GM18508 (cell line): ENCODE results near the gene HOXD9.

Experiments
- ATAC-seq: cut with Tn5 transposase; IDR thresholded peaks from one replicate; pipeline ENCODE4 v1.9.1; 2021; ENCODE audit warnings: moderate number of reproducible peaks; ENCODE audit not compliant: insufficient read depth, unreplicated experiment

The HOXD9 gene

DNA sequence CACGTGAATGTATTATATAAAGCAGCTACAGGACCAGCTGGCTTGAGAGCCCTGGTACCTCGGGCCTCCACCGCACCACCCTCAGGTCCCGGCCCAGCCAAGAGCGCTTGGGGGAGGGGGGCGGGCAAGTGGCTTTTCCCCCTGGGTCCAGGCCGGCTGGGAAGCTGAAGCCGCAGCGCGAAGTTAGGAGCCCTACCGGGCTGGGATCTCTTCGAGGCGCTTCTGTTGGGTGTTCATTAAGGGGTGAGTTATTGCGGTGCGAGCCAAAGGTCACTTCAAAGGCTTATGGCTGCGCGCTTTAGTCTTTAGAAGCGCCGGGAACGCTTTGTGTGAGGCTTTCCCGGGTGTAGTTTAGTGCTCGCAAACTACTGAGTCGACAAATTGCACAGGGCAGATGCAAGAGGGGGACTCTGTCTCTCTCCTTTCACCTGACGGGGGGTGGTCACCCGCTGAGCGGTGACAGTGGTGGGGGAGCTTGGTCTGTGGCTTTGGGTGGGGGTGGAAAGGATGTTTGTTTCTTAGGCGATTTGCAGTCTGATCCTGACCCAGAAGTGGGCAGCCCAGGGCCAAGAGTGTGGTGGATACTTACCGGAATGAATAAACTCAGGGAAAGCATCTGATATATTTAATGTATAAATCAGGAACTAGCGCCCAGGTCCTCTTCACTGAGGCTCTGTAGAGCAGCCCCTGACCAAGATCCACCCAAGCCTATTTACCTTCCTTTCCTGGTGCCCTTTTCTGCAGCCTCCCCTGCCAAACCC lies 40.6 kb downstream of the HOXD9 start:
- ATAC-seq = no peak

DNA sequence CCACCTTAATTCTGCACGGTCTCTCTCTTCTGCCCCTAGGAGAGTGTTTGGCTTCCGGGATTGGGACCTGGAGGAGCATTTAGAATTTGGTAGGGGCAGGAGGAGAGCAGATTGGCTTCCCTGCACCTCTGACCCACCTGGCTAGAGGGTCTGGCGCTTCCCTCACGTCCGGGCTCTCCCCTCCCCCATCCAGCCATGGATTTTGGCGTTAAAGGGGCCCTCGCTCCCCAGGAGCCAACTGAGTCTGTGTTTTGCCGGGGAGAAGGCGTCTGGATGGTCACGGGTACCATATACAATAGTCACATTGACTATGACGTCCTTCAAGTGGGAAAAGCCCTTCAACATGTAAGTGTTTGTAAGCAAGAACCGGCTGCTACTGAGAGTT lies 41.1 kb downstream of the HOXD9 start:
- no peak for ATAC-seq

DNA sequence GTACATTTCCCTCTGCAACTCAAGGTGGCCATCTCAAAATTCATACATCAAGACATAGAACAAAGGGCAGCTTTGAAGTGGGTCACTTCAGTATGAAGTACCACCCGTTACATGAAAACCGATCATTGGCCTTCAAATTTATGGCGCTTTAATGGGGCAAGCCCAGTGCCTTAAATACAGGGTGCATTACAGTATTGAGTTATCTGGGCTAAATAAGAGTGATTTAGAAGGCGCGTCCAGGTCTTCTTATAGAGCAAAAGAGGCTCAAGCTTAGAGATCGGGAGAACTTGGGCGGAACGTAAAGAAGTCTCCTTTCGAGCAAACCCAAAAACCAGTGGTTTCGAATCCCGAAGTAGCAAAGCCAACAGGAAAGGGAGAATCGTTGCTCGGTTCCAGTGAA lies 41.7 kb downstream of the HOXD9 start:
- ATAC-seq = no peak

DNA sequence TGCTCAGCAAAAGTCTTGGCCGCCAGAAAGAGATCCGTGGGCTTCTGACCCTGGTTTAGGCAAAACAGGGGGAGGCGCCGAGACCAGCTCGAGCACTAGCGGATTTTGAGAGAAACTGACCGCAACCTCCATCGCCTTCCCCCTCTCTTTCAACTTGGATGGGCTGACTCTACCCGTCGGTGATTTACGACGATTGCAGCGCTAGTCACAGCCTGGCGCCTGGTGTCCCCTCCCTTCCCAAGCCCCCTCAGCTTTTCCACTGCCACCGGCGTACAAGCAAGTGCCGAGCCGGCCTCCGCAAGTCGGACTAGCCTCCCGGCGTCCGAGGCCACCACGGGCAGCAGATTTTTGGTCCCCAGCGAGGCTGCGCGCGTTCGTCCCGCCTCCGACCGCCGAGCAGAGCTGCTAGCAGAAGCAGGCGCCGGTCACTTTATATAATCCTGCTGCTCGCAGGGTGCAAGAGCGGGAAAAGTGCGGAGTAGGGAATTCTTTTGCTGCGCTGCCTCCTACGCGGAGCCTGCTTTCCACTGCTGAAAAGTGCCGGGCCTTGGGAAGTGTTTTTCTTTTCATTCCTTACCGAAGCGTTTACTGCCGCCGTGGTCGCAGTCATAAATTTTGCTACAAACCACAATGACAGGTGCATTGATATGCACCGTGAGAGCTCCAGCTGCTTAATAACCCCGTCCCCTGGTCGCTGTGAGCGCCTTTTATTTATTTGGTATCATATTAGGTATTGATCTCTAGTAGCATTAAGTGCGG lies 42.3 kb downstream of the HOXD9 start:
- no peak for ATAC-seq

DNA sequence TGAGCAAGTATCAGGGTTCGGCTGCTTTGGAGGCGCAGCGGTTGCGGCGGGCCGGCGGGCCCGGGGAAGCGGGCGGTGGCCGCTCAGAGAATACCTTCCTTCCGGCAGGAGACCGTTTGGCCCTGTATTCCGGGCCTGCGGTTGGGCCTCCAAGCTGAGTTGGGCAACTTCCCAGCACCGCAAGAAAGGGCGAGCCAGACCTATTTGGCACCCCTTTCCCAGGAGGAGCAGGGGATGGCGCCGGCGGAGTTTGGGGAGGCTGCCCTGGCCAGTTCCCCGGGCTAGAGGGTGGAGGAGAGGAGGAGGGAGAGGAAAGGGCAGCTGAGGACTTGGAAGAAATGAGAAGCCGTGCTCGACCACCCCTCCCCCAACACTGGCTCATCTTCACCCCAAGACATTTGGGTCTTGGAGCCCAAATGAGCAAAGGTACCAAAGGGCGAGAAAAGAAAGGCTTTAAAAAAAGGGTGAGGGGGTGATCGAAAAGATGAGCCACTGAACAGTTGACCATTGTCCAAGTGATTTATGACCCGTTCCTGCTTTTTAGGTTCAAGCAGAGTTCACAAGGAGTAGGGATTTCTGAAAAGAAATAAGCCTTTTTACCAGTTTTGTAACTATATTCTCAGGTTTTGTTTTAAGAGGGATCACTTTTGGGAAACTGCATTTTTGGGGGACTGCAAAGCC lies 43.0 kb downstream of the HOXD9 start:
- ATAC-seq = no peak

DNA sequence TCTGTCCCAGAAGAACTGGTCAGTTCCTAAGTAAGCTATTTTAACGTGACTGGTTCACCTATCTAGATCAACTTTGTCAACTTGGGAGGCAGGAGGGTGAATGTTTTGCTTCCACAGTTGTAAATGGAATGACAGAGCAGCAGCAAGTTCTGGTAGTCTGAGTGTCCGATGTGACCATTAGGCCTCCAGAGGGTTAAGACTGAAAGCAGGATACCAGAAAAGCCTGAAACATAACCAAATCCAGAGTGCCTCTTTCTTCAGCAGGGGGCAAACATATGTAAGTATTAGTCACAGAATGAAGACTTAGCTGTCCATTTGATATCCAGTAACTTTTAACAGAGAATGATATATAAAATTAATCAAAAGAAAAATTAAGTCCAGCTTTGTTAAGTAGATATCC lies 43.8 kb downstream of the HOXD9 start:
- ATAC-seq = no peak

DNA sequence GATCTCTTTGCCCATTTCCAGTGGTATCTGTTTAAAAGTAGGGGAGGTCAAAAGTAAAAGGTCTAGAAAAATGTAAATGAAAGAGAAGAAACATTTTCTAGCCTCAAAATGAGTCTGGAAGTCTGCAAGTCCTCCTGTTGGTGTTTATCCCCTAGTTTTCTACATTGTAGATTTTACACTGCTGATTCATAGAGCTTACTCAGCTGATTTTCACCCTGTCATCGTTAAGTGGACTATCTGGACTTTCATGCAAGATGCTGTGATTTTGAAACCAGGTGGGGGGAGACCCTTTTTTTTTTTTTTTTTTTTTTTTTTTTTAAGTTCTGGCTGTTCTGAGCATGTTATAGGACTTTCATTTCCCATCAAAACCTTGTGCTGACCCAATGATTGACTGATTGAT lies 44.9 kb downstream of the HOXD9 start:
- no peak for ATAC-seq

DNA sequence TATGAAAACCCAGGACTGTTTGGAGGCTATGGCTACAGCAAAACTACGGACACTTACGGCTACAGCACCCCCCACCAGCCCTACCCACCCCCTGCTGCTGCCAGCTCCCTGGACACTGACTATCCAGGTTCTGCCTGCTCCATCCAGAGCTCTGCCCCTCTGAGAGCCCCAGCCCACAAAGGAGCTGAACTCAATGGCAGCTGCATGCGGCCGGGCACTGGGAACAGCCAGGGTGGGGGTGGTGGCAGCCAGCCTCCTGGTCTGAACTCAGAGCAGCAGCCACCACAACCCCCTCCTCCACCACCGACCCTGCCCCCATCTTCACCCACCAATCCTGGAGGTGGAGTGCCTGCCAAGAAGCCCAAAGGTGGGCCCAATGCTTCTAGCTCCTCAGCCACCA lies 46.7 kb downstream of the HOXD9 start:
- no peak for ATAC-seq

DNA sequence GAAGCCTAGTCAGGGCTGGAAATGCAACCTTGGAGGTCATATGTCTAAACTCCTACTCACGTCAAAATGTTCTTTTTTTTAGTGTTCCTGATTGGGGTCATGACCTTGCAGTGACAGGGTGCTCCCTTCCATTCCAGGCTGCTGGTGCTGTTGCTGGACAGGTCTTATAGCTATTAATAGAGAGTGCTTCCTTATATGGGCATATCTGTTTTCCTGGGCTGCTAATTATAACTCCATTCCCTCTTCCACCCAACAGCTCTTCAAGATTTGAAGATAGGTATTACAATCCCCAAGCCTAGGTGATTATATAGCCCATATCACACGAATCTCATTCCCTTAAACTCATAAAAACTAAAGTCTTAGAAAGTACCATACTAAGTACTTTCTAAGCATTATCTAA lies 47.2 kb downstream of the HOXD9 start:
- ATAC-seq = no peak

DNA sequence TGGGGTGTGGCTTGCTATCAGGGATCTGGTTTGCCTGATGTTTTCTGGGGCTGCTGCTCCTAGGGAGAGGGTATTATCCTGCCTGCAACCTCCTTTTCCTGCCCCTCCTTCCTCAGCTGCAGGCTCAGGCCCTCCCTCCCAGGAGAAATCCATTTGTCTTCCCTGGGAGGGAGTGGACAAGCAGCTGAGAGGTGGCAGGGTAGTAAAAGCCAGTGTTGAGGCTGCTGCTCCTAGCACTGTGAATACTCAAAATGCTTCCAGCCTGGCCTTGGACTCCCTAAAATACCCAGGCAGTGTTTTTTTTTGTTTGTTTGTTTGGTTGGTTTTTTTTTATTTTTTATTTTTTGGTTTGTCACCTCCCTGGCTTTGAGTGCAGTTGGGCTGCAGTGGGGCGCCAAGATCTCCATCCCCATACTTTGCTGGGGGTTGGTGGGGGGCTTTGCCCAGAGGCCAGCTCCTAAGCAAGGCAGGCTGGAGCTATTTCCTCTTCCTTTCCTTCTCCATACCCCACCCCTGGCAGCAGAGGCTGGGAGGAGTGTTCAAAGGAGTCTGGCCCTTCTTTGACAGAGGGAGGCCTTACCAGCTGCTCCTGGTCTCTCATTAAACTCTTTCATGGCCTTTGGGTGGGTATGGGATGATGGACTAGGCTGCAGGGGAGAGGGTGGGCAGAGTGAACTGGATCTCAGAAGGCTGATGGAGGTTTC lies 48.2 kb downstream of the HOXD9 start:
- ATAC-seq = no peak

DNA sequence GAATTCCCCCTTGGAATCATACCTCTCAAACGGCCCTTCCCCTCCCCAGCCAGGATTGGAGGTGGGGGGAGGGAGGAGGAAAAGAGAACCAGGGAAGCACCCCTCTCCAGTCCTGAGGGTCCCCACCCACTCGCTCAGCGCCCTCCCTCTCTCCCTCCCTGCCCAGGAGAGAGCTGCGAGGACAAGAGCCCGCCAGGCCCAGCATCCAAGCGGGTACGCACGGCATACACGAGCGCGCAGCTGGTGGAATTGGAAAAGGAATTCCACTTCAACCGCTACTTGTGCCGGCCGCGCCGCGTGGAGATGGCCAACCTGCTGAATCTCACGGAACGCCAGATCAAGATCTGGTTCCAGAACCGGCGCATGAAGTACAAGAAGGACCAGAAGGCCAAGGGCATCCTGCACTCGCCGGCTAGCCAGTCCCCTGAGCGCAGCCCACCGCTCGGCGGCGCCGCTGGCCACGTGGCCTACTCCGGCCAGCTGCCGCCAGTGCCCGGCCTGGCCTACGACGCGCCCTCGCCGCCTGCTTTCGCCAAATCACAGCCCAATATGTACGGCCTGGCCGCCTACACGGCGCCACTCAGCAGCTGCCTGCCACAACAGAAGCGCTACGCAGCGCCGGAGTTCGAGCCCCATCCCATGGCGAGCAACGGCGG lies 49.0 kb downstream of the HOXD9 start:
- no peak for ATAC-seq

DNA sequence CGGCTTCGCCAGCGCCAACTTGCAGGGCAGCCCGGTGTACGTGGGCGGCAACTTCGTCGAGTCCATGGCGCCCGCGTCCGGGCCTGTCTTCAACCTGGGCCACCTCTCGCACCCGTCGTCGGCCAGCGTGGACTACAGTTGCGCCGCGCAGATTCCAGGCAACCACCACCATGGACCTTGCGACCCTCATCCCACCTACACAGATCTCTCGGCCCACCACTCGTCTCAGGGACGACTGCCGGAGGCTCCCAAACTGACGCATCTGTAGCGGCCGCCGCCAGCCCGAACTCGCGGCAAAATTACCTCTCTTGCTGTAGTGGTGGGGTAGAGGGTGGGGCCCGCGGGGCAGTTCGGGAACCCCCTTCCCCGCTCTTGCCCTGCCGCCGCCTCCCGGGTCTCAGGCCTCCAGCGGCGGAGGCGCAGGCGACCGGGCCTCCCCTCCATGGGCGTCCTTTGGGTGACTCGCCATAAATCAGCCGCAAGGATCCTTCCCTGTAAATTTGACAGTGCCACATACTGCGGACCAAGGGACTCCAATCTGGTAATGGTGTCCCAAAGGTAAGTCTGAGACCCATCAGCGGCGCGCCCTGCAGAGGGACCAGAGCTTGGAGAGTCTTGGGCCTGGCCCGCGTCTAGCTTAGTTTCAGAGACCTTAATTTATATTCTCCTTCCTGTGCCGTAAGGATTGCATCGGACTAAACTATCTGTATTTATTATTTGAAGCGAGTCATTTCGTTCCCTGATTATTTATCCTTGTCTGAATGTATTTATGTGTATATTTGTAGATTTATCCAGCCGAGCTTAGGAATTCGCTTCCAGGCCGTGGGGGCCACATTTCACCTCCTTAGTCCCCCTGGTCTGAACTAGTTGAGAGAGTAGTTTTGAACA lies 49.7 kb downstream of the HOXD9 start:
- ATAC-seq = no peak

DNA sequence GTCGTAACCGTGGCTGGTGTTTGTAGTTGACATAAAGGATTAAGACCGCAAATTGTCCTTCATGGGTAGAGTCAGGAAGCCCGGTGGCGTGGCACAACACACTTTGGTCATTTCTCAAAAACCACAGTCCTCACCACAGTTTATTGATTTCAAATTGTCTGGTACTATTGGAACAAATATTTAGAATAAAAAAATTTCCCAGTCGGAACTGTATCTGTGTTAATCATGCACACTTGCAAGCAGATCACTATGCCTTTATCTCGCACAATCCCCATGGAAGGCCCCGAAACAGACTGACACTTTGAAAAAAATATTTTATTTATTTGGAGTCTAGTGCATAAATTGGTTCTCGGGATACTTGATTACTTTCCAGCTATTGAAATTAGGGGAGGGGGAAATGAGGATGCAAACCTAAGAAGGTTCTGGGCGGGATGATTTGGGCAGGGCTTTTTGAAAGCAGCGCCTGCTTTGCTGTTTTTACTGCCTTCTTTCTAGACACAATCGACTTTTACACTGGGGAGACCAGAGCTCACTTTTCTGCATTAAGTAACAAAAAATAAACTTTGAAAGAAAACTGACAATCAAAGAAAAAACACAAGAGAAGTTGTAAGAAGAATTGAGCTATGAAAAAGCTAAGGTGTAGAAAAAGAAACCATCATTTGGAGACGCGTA lies 50.5 kb downstream of the HOXD9 start:
- no peak for ATAC-seq

DNA sequence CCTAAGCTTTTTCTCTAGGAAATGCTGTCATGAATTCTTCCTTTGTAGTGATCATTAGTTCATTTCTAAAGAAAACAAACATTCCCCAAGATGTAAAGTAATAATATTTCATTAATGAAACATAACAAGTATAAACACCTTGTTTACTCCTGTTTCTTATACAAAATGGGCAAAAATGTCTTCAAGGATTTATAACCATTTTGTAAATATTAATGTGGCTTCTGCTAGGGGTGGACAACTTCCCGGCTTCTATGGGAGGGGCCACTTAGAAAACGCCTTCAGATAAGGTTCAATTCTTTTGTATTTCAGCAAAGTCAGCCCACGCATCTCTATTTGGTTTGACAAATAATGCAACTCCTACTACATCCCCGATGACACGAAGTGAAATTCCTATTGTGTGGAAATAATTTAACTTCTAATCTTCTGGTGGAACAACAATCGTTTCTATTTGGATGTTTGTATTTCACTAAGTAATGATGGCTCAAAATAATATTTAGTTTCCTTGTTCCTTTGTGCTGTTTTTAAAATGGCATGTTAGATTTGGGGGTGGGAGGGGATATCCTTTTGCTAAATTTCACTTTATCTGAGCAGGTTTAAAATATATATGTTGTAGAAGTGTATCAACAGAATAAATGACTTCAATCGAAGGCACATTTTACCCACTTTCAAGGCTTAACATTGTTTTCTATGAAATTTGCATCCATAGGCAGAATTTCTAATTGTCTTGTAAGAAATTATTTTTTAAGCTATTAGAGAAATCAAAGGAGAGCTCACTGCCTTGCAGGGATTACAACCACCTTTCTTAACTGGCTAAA lies 51.3 kb downstream of the HOXD9 start:
- ATAC-seq = no peak

DNA sequence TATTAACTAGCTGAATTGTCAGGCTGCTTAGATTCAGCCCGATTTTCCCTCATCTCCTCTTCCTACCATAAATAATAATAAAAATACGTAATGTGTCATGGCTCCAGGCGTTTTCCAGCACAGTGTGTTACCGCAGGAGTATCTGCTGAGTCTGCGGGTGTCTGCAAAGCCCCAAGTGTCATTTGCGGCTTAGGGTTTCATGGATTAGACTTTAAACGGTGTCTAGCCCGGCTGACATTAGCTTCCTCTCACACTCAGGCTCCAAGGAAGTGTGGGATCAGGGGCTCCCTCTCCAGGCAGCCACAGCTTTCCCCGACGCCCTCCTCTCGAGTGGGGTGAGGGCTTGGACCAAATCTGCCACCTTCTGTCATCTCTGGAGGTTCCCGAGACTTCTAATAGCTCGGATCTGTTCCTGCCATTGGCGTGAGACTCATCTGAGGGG lies 51.9 kb downstream of the HOXD9 start:
- no peak for ATAC-seq
